ENCODE results near the gene C5orf15.
"Not testable (repeated sequence)": the region's sequence is repeated elsewhere in the genome, so short reads cannot be mapped to it uniquely, and the experiment has no call there.

The C5orf15 gene

DNA sequence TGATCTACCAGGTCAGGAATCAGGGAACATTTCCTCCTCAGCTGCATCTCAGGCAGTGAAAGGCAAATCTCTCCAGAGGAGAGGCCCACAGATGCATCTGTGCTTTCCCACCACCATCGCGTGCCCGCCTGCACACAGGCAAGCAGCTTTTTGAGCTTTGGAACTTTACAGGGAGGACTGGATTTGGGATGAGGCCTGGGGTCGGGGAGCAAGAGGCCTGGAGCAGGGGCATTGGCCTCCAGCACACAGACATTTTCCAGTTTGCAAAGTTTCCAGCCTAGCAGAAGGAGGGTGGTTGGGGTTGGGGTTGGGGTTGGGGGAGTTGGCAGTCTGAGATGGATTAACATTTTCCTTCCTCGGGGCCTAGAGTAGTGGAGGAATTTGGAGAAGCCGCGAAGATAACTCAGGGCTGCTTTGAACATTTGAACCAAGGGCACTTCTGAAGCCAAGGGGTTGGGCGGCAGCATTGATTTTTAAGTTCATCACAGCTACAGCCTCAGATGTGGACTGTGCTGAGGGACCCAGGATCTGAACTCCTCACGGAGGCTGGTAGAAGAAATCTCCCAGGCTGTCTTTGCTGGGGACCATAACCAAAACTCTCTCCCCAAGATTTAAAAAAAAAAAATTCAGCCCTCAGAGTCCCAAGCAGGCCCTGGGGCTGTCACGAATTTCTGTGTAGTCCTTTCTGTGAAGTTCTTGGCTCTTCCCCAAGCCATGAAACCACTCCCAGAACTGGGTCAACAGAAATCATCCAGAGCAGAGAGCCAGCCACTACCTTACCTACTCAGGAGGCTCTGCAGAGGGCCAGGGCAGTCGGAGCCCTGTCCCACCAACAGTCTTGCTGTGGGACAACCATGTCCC is 25.6 kb downstream of the C5orf15 start:
- Mint-ChIP-seq H3K4me1 (ENCODE audit: low read depth) (peaks cover 4% of the 10 kb centered on the region), H3K4me3 (no peak overlapping the region), H3K27me3 (peaks cover 8% of the 10 kb centered on the region), H3K9me3 (peaks cover 11% of the 10 kb centered on the region), H3K27ac (no peak overlapping the region), H3K36me3 (ENCODE audit: low read depth) (no peaks in the 10 kb centered on the region)
- intact Hi-C loops (cut with micrococcal nuclease) = loop anchor here (5.0 kb wide), 3 partner anchors 391 to 831 kb away; no protein-coding TSS in a partner anchor

DNA sequence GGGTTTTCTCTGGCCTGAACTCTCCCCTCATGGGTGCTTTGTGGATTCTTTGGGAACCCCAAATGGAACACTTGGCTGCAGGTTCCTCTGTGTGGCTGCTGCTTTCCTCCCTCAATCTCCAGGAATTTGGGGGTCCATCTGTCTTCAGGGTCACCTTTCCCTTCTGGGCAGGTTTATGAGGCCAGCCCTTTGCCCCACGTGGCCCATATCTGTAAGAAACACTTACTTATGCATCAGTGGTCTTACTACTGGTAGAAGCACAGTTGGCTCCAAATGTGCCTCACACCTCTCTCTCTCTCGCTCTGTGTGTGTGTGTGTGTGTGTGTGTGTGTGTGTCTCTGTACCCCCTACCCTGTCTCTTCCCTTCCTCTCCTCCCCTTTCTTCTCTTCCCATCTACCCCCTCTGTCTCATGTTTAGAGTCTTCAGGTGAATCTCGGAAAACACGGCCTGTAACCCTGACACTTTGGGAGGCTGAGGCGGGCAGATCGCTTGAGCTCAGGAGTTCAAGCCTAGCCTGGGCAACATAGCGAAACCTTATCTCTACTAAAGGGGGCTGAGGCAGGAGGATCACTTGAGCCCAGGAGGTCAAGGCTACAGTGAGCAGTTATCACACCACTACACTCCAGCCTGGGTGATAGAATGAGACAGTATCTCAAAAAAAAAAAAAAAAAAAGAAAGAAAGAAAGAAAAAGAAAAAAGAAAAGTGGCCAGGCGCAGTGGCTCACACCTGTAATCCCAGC is 26.8 kb downstream of the C5orf15 start:
- intact Hi-C loops (cut with micrococcal nuclease) = loop anchor here (5.0 kb wide), 3 partner anchors 389 to 829 kb away; no protein-coding TSS in a partner anchor
- peaks cover 10% of the 10 kb centered on the region for H3K27me3 Mint-ChIP-seq
- H3K4me3 Mint-ChIP-seq = no peak overlapping the region
- no peak overlapping the region for H3K27ac Mint-ChIP-seq
- H3K36me3 Mint-ChIP-seq (ENCODE audit: low read depth) = no peaks in the 10 kb centered on the region
- peaks cover 14% of the 10 kb centered on the region for H3K9me3 Mint-ChIP-seq
- peaks cover 7% of the 10 kb centered on the region for H3K4me1 Mint-ChIP-seq (ENCODE audit: low read depth)

DNA sequence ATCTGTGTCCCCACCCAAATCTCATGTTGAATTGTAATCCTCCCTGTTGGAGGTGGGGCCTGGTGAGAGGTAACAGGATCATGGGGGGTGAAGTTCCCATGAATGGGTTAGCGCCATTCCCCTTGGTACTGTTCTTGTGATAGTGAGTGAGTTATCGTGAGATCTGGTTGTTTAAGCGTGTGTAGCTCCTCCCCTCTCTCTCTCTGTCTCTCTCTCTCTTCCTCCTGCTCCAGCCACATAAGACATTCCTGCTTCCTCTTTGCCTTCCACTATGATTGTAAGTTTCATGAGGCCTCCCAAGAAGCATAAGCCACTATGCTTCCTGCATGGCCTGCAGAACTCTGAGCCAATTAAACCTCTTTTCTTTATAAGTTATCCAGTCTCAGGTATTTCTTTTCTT is 28.8 kb downstream of the C5orf15 start:
- Mint-ChIP-seq H3K4me3 (no peak overlapping the region), H3K36me3 (ENCODE audit: low read depth) (no peaks in the 10 kb centered on the region), H3K9me3 (peaks cover 26% of the 10 kb centered on the region), H3K27ac (no peak overlapping the region), H3K27me3 (peaks cover 18% of the 10 kb centered on the region), H3K4me1 (ENCODE audit: low read depth) (peaks cover 11% of the 10 kb centered on the region)
- intact Hi-C loops (cut with micrococcal nuclease) = loop anchor here (5.0 kb wide), 3 partner anchors 387 to 827 kb away; no protein-coding TSS in a partner anchor

DNA sequence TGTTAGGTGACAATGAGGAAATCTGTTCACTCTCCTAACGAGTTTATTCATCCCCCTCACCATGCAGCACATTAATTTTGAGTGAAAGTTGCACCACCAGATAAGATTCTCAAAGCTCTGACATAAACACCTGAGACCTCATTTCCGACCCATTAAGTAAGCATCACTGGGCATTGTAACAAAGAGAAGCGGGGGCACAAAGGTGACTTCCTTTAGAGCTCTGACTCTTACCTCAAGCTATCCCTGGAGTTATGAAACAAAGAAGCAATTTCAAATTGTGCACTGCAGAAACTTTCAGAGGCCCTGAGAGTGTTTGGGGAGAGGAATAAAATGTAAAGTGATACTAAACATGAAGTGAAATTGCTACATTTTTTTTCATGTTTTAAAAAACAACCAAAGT is 29.5 kb downstream of the C5orf15 start:
- Mint-ChIP-seq H3K27me3 (peaks cover 24% of the 10 kb centered on the region), H3K4me3 (no peak overlapping the region), H3K27ac (no peak overlapping the region), H3K4me1 (ENCODE audit: low read depth) (peaks cover 18% of the 10 kb centered on the region), H3K36me3 (ENCODE audit: low read depth) (no peaks in the 10 kb centered on the region), H3K9me3 (peaks cover 26% of the 10 kb centered on the region)
- intact Hi-C loops (cut with micrococcal nuclease) = no loop called here

DNA sequence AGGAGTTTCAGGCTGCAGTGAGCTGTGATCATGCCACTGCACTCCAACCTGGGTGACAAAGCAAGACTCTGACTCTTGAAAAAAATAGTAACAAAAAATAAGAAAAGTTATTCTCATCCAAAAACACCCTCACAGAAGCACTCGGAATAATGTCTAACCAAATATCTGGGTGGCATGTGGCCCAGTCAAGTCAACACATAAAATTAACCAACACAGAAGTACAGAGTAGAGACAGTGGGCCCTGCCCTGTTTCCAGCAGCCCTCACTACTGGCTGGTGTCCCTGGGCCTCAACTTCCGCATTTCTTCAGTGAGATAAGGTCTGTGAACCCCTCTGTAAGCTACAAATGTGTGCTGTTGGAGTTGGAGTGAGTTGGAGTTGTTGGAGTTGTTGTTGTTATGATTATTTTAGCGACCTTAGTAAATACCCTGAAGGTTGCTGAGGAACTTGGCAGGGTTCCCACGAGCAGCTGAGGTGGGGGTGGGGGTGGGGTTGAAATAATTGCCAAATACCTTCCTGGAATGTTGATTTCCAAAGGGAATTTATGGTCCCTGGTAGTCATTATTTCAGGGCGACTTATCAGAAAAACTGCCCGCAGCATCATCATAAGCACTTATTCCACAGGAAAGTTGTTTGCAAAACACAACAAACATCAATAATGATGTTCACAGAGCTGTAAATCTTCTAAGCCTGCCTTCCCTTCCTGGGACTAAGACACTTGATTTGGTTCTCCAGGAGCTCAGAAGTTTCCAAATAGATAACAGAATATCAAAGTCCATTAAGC is 30.2 kb downstream of the C5orf15 start:
- Mint-ChIP-seq H3K9me3 (peaks cover 26% of the 10 kb centered on the region), H3K27ac (no peak overlapping the region), H3K27me3 (peaks cover 23% of the 10 kb centered on the region), H3K4me1 (ENCODE audit: low read depth) (peaks cover 25% of the 10 kb centered on the region), H3K4me3 (no peak overlapping the region), H3K36me3 (ENCODE audit: low read depth) (no peaks in the 10 kb centered on the region)
- intact Hi-C loops (cut with micrococcal nuclease) = no loop called here

DNA sequence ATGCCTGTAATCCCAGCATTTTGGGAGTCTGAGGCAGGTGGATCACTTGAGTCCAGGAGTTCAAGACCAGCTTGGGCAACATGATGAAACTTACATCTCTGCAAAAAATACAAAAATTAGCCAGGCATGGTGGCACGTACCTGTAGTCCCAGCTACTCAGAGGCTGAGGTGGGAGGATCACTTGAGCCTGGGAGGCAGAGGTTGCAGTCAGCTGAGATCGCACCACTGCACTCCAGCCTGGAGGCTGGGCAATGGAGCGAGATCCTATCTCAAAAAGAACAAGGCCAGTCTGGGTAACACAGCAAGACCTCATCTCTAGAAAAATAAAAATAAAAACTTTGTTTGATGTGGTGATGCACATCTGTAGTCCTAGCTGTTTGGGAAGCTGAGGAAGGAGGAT is 30.8 kb downstream of the C5orf15 start:
- Mint-ChIP-seq H3K9me3 (peaks cover 26% of the 10 kb centered on the region), H3K27me3 (peaks cover 22% of the 10 kb centered on the region), H3K4me1 (ENCODE audit: low read depth) (peaks cover 31% of the 10 kb centered on the region)
- intact Hi-C loops (cut with micrococcal nuclease); H3K4me3 Mint-ChIP-seq; H3K27ac Mint-ChIP-seq; H3K36me3 Mint-ChIP-seq (ENCODE audit: low read depth): not testable (repeated sequence)

DNA sequence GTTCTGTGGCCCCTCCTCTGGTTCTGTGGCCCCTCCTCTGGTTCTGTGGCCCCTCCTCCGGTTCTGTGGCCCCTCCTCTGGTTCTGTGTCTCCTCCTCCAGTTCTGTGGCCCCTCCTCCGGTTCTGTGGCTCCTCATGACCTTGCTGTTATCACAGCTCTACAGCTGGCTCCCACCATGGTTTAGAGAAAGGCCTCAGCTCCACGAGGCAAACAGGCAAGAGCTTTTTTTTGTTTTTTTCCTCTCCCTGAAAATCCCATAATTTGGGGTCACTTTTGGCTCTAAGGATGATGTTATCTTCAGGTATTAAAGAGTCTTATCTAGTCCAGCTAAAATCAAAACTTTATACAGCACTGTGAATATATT is 31.8 kb downstream of the C5orf15 start:
- H3K4me3 Mint-ChIP-seq = no peak overlapping the region
- H3K27me3 Mint-ChIP-seq = peaks cover 18% of the 10 kb centered on the region
- intact Hi-C loops (cut with micrococcal nuclease) = no loop called here
- peaks cover 40% of the 10 kb centered on the region for H3K4me1 Mint-ChIP-seq (ENCODE audit: low read depth)
- H3K27ac Mint-ChIP-seq = peak overlapping the region; percentile 65
- H3K9me3 Mint-ChIP-seq = peaks cover 26% of the 10 kb centered on the region
- H3K36me3 Mint-ChIP-seq (ENCODE audit: low read depth) = no peaks in the 10 kb centered on the region

DNA sequence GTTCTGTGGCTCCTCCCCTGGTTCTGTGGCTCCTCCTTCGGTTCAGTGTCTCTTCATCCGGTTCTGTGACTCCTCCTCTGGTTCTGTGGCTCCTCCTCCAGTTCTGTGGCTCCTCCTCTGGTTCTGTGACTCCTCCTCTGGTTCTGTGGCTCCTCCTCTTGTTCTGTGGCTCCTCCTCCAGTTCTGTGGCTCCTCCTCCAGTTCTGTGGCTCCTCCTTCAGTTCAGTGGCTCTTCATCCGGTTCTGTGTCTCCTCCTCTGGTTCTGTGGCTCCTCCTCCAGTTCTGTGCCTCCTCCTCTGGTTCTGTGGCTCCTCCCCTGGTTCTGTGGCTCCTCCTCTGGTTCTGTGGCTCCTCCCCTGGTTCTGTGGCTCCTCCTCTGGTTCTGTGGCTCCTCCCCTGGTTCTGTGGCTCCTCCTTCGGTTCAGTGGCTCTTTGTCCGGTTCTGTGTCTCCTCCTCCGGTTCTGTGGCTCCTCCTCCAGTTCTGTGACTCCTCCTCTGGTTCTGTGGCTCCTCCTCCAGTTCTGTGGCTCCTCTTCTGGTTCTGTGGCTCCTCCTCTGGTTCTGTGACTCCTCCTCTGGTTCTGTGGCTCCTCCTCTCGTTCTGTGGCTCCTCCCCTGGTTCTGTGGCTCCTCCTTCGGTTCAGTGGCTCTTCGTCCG is 32.3 kb downstream of the C5orf15 start:
- H3K4me3 Mint-ChIP-seq; H3K36me3 Mint-ChIP-seq (ENCODE audit: low read depth); intact Hi-C loops (cut with micrococcal nuclease): not testable (repeated sequence)
- Mint-ChIP-seq H3K4me1 (ENCODE audit: low read depth) (peaks cover 45% of the 10 kb centered on the region), H3K9me3 (peaks cover 26% of the 10 kb centered on the region), H3K27me3 (peaks cover 17% of the 10 kb centered on the region), H3K27ac (peak overlapping the region; percentile 65)

DNA sequence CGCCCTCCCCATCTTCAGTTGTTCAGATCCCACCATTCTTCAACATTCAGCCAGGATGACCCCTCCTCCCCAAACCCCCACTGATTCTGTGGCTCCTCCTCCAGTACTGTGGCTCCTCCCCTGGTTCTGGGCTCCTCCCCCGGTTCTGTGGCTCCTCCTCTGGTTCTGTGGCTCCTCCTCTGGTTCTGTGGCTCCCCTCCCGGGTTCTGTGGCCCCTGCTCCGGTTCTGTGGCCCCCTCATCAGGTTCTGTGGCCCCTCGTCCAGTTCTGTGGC is 32.8 kb downstream of the C5orf15 start:
- Mint-ChIP-seq H3K4me3 (no peak overlapping the region), H3K27me3 (peaks cover 17% of the 10 kb centered on the region), H3K9me3 (peaks cover 26% of the 10 kb centered on the region), H3K36me3 (ENCODE audit: low read depth) (no peaks in the 10 kb centered on the region), H3K27ac (peak overlapping the region; percentile 65), H3K4me1 (ENCODE audit: low read depth) (peaks cover 50% of the 10 kb centered on the region)
- intact Hi-C loops (cut with micrococcal nuclease) = no loop called here

DNA sequence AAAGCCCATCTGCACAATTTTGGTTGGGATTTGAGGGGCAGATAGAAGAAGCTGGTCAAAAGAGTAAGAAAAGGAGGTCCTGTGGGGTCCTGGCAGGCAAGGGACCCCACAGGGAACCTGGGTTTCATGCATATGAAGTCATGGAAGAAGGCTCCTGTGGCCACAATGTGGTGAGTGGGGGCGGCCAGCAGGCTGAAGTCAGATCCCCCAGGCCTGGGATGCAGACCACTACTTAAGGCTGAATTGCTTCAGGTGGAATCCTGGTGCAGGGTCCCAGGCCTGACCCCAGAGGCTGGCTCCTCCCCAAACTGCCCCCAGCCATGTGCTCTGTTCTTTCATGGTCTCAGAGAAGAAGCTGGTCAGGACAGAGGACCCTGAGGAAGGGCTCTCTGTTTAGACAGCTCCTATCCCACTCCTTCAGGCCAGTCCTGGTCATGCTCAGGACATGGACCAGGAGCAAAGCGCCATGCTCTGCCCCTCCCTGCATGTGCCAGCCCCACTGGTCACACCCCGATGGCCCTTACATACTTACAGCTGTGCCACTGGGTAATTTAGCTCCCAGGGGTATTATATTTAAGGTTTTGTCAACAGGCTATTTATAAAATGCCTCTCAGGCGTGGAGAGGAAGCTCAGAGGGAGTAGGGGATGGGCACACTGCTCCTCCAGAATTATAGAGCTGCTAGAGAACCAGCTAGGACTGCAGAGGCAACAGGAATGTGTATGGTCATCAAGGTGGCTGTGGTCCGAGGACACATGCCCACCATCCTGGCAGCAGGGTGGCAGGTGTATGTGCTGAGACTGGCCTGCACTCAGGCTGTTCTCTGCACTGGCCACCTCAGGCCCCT is 33.4 kb downstream of the C5orf15 start:
- Mint-ChIP-seq H3K4me1 (ENCODE audit: low read depth) (peaks cover 56% of the 10 kb centered on the region), H3K36me3 (ENCODE audit: low read depth) (no peaks in the 10 kb centered on the region), H3K27ac (peak overlapping the region; percentile 52), H3K4me3 (no peak overlapping the region), H3K9me3 (peaks cover 24% of the 10 kb centered on the region), H3K27me3 (peaks cover 17% of the 10 kb centered on the region)
- intact Hi-C loops (cut with micrococcal nuclease) = no loop called here

DNA sequence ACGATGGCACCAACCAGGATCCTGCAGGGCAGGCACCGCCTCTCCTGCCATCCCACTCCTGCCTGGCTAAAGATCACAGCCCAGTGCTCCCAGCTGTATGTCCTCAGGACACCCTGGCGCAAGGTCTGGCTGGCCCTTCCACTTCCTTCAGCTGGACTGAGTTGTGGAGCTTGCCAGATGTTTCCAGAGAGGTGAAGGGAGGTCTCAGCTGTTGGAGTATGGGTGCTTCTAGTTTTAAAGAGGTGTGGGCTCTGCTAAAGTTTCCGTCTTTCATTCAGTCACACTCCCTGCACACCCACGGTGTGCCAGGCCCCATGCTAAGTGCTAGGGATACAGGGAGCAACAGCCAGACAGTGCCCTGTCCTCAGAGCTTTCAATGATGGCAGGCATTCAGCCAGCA is 34.1 kb downstream of the C5orf15 start:
- Mint-ChIP-seq H3K36me3 (ENCODE audit: low read depth) (no peaks in the 10 kb centered on the region), H3K27me3 (peaks cover 19% of the 10 kb centered on the region), H3K4me1 (ENCODE audit: low read depth) (peaks cover 60% of the 10 kb centered on the region), H3K4me3 (no peak overlapping the region), H3K27ac (peak overlapping the region; percentile 52), H3K9me3 (peaks cover 17% of the 10 kb centered on the region)
- intact Hi-C loops (cut with micrococcal nuclease) = no loop called here

DNA sequence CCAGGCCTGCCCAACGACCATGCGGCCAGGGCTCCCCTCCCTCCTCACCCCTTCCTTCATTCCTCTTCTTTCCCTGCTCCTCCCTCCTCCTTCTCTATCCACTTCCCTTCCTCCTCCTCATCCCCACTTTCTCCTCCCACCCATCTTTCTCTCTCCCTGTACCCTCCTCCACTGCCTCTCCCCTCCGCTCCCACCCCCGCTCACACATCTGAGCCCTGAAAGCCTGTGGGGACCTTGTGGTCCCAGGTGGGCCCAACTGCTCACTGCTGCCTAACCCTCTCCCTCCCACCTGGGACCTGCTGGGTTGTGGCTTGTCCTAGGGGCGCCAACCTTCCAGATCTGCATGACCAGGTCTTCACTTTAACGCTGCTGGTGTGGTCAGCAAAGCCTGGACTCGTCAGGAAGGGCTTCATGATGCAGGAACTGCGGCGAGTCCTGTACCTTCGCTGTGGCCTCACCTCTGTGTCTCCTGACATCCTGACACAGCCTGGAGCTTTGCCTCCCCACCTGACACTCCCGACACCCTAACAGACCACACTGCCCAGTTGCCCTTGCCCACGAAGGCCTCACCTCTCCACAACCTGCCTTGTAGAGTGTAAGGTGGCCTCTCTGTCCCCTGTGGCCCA is 34.6 kb downstream of the C5orf15 start:
- Mint-ChIP-seq H3K4me1 (ENCODE audit: low read depth) (peaks cover 60% of the 10 kb centered on the region), H3K36me3 (ENCODE audit: low read depth) (no peaks in the 10 kb centered on the region), H3K27ac (peak overlapping the region; percentile 52), H3K9me3 (peaks cover 15% of the 10 kb centered on the region), H3K27me3 (peaks cover 19% of the 10 kb centered on the region), H3K4me3 (no peak overlapping the region)
- intact Hi-C loops (cut with micrococcal nuclease) = no loop called here

DNA sequence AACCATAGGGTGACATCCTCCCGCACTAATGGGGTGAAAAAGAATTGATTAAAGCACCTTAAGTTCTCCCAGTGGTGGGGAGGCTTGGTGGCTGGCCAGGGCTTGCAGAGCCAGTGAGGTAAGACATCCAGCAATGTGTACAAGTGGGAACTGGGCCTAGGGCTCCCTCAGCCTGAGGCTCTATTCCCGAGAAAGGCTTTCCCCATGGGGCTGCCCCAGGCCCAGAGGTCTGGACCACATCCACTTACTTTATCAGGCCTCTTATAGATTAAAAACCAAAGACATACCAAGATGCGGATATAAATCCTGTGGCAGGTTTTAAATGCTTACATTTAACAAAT is 35.3 kb downstream of the C5orf15 start:
- intact Hi-C loops (cut with micrococcal nuclease) = no loop called here
- H3K36me3 Mint-ChIP-seq (ENCODE audit: low read depth) = no peaks in the 10 kb centered on the region
- peaks cover 15% of the 10 kb centered on the region for H3K9me3 Mint-ChIP-seq
- peaks cover 59% of the 10 kb centered on the region for H3K4me1 Mint-ChIP-seq (ENCODE audit: low read depth)
- no peak overlapping the region for H3K4me3 Mint-ChIP-seq
- peak overlapping the region; percentile 52 for H3K27ac Mint-ChIP-seq
- peaks cover 19% of the 10 kb centered on the region for H3K27me3 Mint-ChIP-seq

Data from dendritic cell treated with granulocyte-macrophage colony-stimulating factor and Interleukin-4, amounts not matched to agents 40 ng/mL and 50 ng/mL, for 4 days (primary cell).